Right atrium auricular region (tissue), 2 donors: ENCODE measurements around the gene FBXL20. TPM values are rescaled to one million over a fixed set of nuclear protein-coding genes. Genes with fewer than 3 reads are reported as not detected.

Experiments
- DNase-seq: peaks from one replicate; pipeline ENCODE4 v3.0.0-alpha.2; 2019; ENCODE audit warnings: low spot score
- H3K27ac ChIP-seq, 2 donors: fragments of 200-600 bp; sonication (generic); 1 replicate in 1 of 2; 2 replicates in 1 of 2; pipeline ENCODE4 v1.5.1; 2016 to 2019
- H3K27me3 ChIP-seq, 2 donors: fragments of 200-600 bp; sonication (generic); one replicate each; pipeline versions ENCODE4 v1.5.1 to v1.6.0; 2017 to 2019
- H3K36me3 ChIP-seq: fragments of 200-600 bp; sonication (generic); one replicate; pipeline ENCODE4 v1.5.1; 2016
- H3K4me1 ChIP-seq, 2 donors: fragments of 200-600 bp; sonication (generic); one replicate each; pipeline versions ENCODE4 v1.5.1 to v1.6.0; 2017 to 2019
- H3K4me3 ChIP-seq, 2 donors: fragments of 200-600 bp; sonication (generic); 1 replicate in 1 of 2; 2 replicates in 1 of 2; pipeline ENCODE4 v1.5.1; 2017 to 2019; ENCODE audit warnings: mild to moderate bottlenecking in 1 of 2, moderate library complexity in 1 of 2
- H3K9me3 ChIP-seq, 2 donors: fragments of 200-600 bp; sonication (generic); one replicate each; pipeline ENCODE4 v1.5.1; 2019
- CTCF ChIP-seq, 2 donors: fragments of 200-600 bp; sonication (generic); IDR thresholded peaks; one replicate each; pipeline ENCODE4 v1.5.1; 2019; ENCODE audit warnings: antibody characterized with exemption in 2 of 2
- total RNA-seq, 2 donors: library from RNA; depleted of rRNA; stranded (reverse); fragments of >200 nt; gene quantifications; one replicate each; pipeline ENCODE4 v1.1.0, GENCODE V29; 2016

FBXL20 gene
- total RNA-seq, 2 donors from 2014 or later, result 7.6 to 7.7 TPM

- H3K27ac ChIP-seq, result no peak overlapping the region
- H3K9me3 ChIP-seq, result no peaks in the 10 kb centered on the region
- no peaks in the 10 kb centered on the region for H3K27me3 ChIP-seq
- no peak for TF ChIP-seq CTCF (IDR thresholded peaks at IDR 0.05)
- peaks cover 0 to 2% of the 10 kb centered on the region in 2 donors for H3K4me1 ChIP-seq
- DNase-seq, result no peak
- H3K4me3 ChIP-seq, result no peak overlapping the region
- H3K36me3 ChIP-seq, result no peaks in the 10 kb centered on the region
These were observed 183.6 kb downstream of the FBXL20 start for GRCh38 chr17:39217734-39218369.

- H3K4me3 ChIP-seq, result no peak overlapping the region
- no peak for TF ChIP-seq CTCF (IDR thresholded peaks at IDR 0.05)
- peaks cover 0 to 25% of the 10 kb centered on the region in 2 donors for H3K4me1 ChIP-seq
- no peaks in the 10 kb centered on the region for H3K9me3 ChIP-seq
- no peaks in the 10 kb centered on the region for H3K27me3 ChIP-seq
- H3K36me3 ChIP-seq, result no peaks in the 10 kb centered on the region
- no peak overlapping the region for H3K27ac ChIP-seq
- no peak for DNase-seq
These were observed 187.6 kb downstream of the FBXL20 start for GRCh38 chr17:39213852-39214251.

GRCh38 chr17:39212841-39213480 is 188.5 kb downstream of the FBXL20 start:
- no peaks in the 10 kb centered on the region for H3K36me3 ChIP-seq
- no peak for TF ChIP-seq CTCF (IDR thresholded peaks at IDR 0.05)
- no peaks in the 10 kb centered on the region for H3K9me3 ChIP-seq
- no peak overlapping the region for H3K4me3 ChIP-seq
- no peaks in the 10 kb centered on the region for H3K27me3 ChIP-seq
- no peak for DNase-seq
- H3K4me1 ChIP-seq, result peaks cover 0 to 31% of the 10 kb centered on the region in 2 donors
- no peak overlapping the region for H3K27ac ChIP-seq

GRCh38 chr17:39212195-39212810 is 189.1 kb downstream of the FBXL20 start:
- Histone ChIP-seq H3K4me3 (no peak overlapping the region), H3K4me1 (peaks cover 0 to 31% of the 10 kb centered on the region in 2 donors), H3K27me3 (no peaks in the 10 kb centered on the region), H3K36me3 (no peaks in the 10 kb centered on the region), H3K9me3 (no peaks in the 10 kb centered on the region), H3K27ac (peak overlapping the region in 1 of 2 donors; percentile 11)
- no peak for TF ChIP-seq CTCF (IDR thresholded peaks at IDR 0.05)
- DNase-seq, result no peak

- Histone ChIP-seq H3K4me3 (peak overlapping the region; percentile 35 to 47), H3K36me3 (peaks cover 3% of the 10 kb centered on the region), H3K27ac (peak overlapping the region; percentile 58 to 74), H3K4me1 (peaks cover 0 to 31% of the 10 kb centered on the region in 2 donors), H3K9me3 (no peaks in the 10 kb centered on the region), H3K27me3 (no peaks in the 10 kb centered on the region)
- no peak for TF ChIP-seq CTCF (IDR thresholded peaks at IDR 0.05)
- no peak for DNase-seq
These were observed 191.4 kb downstream of the FBXL20 start for GRCh38 chr17:39210093-39210434.
